Mononuclear cell (primary cell): ENCODE results near the gene TPRG1. TPM values are rescaled to one million over a fixed set of nuclear protein-coding genes. Genes with fewer than 3 reads are reported as not detected.

Experiments used
- H3K27me3 ChIP-seq: 2 replicates; pipeline ENCODE4 v1.6.0; 2011; ENCODE audit warnings: low read length, control low read depth; ENCODE audit not compliant: insufficient read depth
- H3K4me1 ChIP-seq: 2 replicates; pipeline ENCODE4 v1.5.1; 2011; ENCODE audit warnings: mild to moderate bottlenecking, low read length, control low read depth; ENCODE audit not compliant: insufficient read depth
- H3K4me3 ChIP-seq: 2 replicates; pipeline ENCODE4 v1.5.1; 2011; ENCODE audit warnings: mild to moderate bottlenecking, low read length, moderate library complexity
- H3K9me3 ChIP-seq: 2 replicates; pipeline ENCODE4 v1.5.1; 2011; ENCODE audit warnings: low read depth, mild to moderate bottlenecking, control low read depth, low read length
- total RNA-seq: library from RNA; depleted of rRNA; stranded (reverse); fragments of >200 nt; gene quantifications from one replicate; pipeline ENCODE4 v1.2.3, GENCODE V29; 2012

TPRG1 gene
- total RNA-seq, 1 donor: 2.4 TPM

GRCh38 chr3:189233225-189233858 lies 61.6 kb downstream of the TPRG1 start:
- H3K4me3 ChIP-seq: no peak overlapping the region
- H3K9me3 ChIP-seq: no peaks in the 10 kb centered on the region
- peaks cover 4% of the 10 kb centered on the region for H3K4me1 ChIP-seq
- no peaks in the 10 kb centered on the region for H3K27me3 ChIP-seq

- Histone ChIP-seq H3K4me3 (no peak overlapping the region), H3K4me1 (peaks cover 4% of the 10 kb centered on the region), H3K9me3 (no peaks in the 10 kb centered on the region), H3K27me3 (no peaks in the 10 kb centered on the region)
Measured at GRCh38 chr3:189235214-189235613, 63.4 kb downstream of the TPRG1 start.

- Histone ChIP-seq H3K9me3 (no peaks in the 10 kb centered on the region), H3K4me1 (peaks cover 4% of the 10 kb centered on the region), H3K4me3 (no peak overlapping the region)
Measured at GRCh38 chr3:189236352-189236751, 64.6 kb downstream of the TPRG1 start.

GRCh38 chr3:189237526-189237925 lies 65.8 kb downstream of the TPRG1 start:
- Histone ChIP-seq H3K9me3 (no peaks in the 10 kb centered on the region), H3K4me3 (no peak overlapping the region), H3K4me1 (peaks cover 4% of the 10 kb centered on the region), H3K27me3 (no peaks in the 10 kb centered on the region)

More at GRCh38 chr3:189236352-189236751, 64.6 kb downstream of the TPRG1 start:
- H3K27me3 ChIP-seq: no peaks in the 10 kb centered on the region

- Histone ChIP-seq H3K4me3 (no peak overlapping the region), H3K27me3 (no peaks in the 10 kb centered on the region), H3K4me1 (peaks cover 4% of the 10 kb centered on the region), H3K9me3 (no peaks in the 10 kb centered on the region)
Measured at GRCh38 chr3:189238071-189238470, 66.3 kb downstream of the TPRG1 start.

- Histone ChIP-seq H3K4me1 (peaks cover 4% of the 10 kb centered on the region), H3K27me3 (no peaks in the 10 kb centered on the region), H3K4me3 (no peak overlapping the region), H3K9me3 (no peaks in the 10 kb centered on the region)
Measured at GRCh38 chr3:189239616-189240015, 67.8 kb downstream of the TPRG1 start.

GRCh38 chr3:189249987-189250386 lies 78.2 kb downstream of the TPRG1 start:
- H3K4me1 ChIP-seq: no peaks in the 10 kb centered on the region
- no peak overlapping the region for H3K4me3 ChIP-seq
- no peaks in the 10 kb centered on the region for H3K9me3 ChIP-seq
- no peaks in the 10 kb centered on the region for H3K27me3 ChIP-seq

GRCh38 chr3:189258261-189258660 lies 86.5 kb downstream of the TPRG1 start:
- no peaks in the 10 kb centered on the region for H3K4me1 ChIP-seq

GRCh38 chr3:189260556-189261493 lies 89.1 kb downstream of the TPRG1 start:
- Histone ChIP-seq H3K9me3 (no peaks in the 10 kb centered on the region), H3K4me3 (no peak overlapping the region), H3K27me3 (no peaks in the 10 kb centered on the region), H3K4me1 (no peaks in the 10 kb centered on the region)

More at GRCh38 chr3:189258261-189258660, 86.5 kb downstream of the TPRG1 start:
- Histone ChIP-seq H3K9me3 (no peaks in the 10 kb centered on the region), H3K27me3 (no peaks in the 10 kb centered on the region), H3K4me3 (no peak overlapping the region)

GRCh38 chr3:189262746-189263145 lies 91.0 kb downstream of the TPRG1 start:
- H3K27me3 ChIP-seq: no peaks in the 10 kb centered on the region
- H3K4me1 ChIP-seq: no peaks in the 10 kb centered on the region
- no peak overlapping the region for H3K4me3 ChIP-seq
- H3K9me3 ChIP-seq: no peaks in the 10 kb centered on the region

- Histone ChIP-seq H3K4me1 (no peaks in the 10 kb centered on the region), H3K9me3 (no peaks in the 10 kb centered on the region), H3K27me3 (no peaks in the 10 kb centered on the region), H3K4me3 (no peak overlapping the region)
Measured at GRCh38 chr3:189267981-189268613, 96.3 kb downstream of the TPRG1 start.

GRCh38 chr3:189269365-189269764 lies 97.6 kb downstream of the TPRG1 start:
- Histone ChIP-seq H3K4me3 (no peak overlapping the region), H3K27me3 (no peaks in the 10 kb centered on the region), H3K9me3 (no peaks in the 10 kb centered on the region), H3K4me1 (no peaks in the 10 kb centered on the region)

- no peak overlapping the region for H3K4me3 ChIP-seq
- H3K4me1 ChIP-seq: no peaks in the 10 kb centered on the region
- no peaks in the 10 kb centered on the region for H3K27me3 ChIP-seq
Measured at GRCh38 chr3:189270248-189270832, 98.6 kb downstream of the TPRG1 start.

GRCh38 chr3:189272500-189273119 lies 100.8 kb downstream of the TPRG1 start:
- peaks cover 15% of the 10 kb centered on the region for H3K4me1 ChIP-seq
- no peaks in the 10 kb centered on the region for H3K27me3 ChIP-seq
- no peaks in the 10 kb centered on the region for H3K9me3 ChIP-seq
- H3K4me3 ChIP-seq: no peak overlapping the region

More at GRCh38 chr3:189270248-189270832, 98.6 kb downstream of the TPRG1 start:
- no peaks in the 10 kb centered on the region for H3K9me3 ChIP-seq
